ENCODE data around the gene SF3A2. TPM values are rescaled to one million over a fixed set of nuclear protein-coding genes. Genes with fewer than 3 reads are reported as not detected.

SF3A2 gene, protein sequence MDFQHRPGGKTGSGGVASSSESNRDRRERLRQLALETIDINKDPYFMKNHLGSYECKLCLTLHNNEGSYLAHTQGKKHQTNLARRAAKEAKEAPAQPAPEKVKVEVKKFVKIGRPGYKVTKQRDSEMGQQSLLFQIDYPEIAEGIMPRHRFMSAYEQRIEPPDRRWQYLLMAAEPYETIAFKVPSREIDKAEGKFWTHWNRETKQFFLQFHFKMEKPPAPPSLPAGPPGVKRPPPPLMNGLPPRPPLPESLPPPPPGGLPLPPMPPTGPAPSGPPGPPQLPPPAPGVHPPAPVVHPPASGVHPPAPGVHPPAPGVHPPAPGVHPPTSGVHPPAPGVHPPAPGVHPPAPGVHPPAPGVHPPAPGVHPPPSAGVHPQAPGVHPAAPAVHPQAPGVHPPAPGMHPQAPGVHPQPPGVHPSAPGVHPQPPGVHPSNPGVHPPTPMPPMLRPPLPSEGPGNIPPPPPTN
- total RNA-seq = 100 to 1,000 TPM; 149 to 162 TPM
- polyA plus RNA-seq = 10 to 100 TPM; 16.3 to 33.5 (median 26.0) TPM
- total RNA-seq = 39.0 to 59.5 (median 49.2) reads per million in 6 experiments

DNA sequence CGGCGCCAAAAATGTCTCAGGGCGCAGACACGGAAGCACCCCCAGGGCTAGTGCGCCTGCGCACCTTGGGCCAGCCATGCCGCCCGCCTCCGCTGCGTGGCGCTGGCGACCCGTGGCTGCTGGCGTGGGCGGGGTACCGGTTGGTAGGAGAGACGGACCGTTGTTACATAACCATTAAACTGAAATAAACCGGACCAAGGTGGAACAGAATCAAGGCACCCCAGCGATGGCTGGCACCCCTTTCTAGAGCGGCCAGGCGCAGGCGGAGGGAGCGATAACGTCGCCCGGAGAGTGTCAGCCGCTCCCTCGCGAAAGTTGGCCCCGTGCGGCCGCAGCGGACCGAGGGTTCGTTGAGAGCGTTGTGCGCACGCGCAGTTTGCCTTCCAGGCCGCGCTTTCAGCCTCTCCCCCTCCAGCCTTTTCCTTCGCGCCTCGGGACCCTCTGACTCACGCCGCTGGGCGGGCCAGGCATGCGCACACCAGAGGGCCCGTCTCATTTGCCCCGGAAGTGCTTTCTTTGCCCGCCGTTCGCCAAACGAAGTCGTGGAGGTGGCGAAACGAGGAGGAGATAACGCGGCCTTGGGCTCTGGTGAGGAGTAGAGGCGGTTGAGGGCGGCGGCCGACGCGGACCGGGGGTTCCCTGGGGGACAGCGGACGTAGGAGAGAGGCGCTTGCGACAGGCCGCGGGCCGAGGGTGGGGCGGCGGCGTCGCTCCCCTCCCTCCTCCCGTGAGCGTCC lies at the start of gene SF3A2, which contains the start of gene PLEKHJ1:
SF3A2 (plus strand) TSS at position 511 of the 737 bp plus-strand sequence. CDS start 6,595 bp downstream, outside the sequence.
PLEKHJ1 (minus strand) TSS at position 16 of the 737 bp plus-strand sequence. CDS start 81 bp downstream, outside the sequence.
- Mint-ChIP-seq H3K9me3 (no peaks in the 10 kb centered on the region), H3K27ac (peak within 1 kb of the TSS; percentile 96 to 100 (median 100)), H3K36me3 (peaks cover 3 to 30% (median 9%) of the 10 kb centered on the region in 3 donors)

DNA sequence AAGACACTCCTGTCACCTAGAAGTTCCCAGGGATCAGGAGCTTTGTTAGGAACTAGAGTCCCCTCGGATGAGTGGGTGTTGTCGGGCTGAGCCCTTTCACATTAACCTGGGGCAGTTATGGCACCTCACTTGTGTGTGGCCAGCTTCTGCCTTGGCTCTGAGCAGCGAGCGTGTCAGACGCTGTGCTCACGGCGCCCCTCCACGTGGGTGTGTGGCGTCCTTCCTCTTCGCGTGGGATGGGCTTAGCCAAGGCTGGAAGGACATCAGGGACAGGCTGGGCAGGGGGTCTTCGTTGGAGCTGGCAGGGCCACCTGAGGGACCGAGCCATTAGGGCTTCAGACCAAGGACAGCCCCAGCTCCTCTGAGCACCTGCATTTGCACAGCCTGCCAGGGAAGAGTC lies 49.5 kb upstream of the SF3A2 start:
- peak overlapping the region in 2 of 10 donors; percentile 19 to 34 for H3K27ac Mint-ChIP-seq
- peak overlapping the region in 1 of 10 donors; percentile 39 for H3K4me3 Mint-ChIP-seq

More for the DNA sequence above, at the start of gene SF3A2, which contains the start of gene PLEKHJ1:
- POLR2A ChIA-PET = interaction anchor here (0.6 to 13.1 kb wide), 16 partner anchors 10 to 749 kb away, joined by 3 to 262 read pairs (median 4); partner anchors contain the start of genes AMH, AP3D1, GADD45B and JSRP1
- peak; percentile 79 to 84 for ATAC-seq
- peak within 1 kb of the TSS; percentile 90 to 100 (median 99) for H3K4me3 Mint-ChIP-seq
- H3K4me1 Mint-ChIP-seq = peaks cover 38 to 67% (median 63%) of the 10 kb centered on the region in 4 donors
- H3K27me3 Mint-ChIP-seq = peaks cover 0 to 4% (median 0%) of the 10 kb centered on the region in 5 donors
- peak; percentile 97 to 100 (median 98) for DNase-seq

DNA sequence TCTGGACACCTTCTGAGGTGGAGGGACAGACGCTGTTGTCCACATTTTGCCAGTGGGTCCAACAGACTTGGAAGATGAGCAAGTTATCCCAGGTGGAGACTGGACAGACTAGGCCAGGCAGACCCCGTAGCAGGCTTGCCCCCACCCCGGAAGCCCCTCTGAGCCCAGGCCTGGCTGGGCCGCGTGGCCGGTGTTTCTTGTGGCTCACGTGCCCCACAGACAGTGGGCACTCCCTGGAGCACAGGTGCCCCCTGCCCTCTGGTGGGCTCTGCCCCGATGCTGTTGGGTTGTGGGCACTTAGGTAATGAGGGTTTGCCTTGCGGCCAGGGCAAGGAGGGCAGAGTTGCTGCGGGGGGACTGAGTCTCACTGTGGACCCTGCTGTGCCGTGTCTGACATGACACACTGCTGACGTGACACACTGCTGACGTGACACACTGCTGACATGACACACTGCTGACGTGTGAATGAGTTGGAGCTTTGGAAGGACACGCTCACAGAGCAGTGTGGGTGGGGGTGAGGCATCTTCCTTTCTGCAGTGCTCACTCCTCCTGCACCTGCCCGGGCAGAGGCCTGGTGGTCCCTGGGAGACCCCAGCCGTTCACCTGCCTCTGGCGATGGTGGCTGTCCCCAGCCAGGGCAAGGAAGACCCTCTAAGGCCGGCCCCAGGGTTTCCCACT lies 47.8 kb upstream of the SF3A2 start:
- Mint-ChIP-seq H3K27me3 (no peaks in the 10 kb centered on the region), H3K4me3 (no peak overlapping the region), H3K4me1 (peaks cover 0 to 23% (median 9%) of the 10 kb centered on the region in 4 donors), H3K27ac (no peak overlapping the region), H3K9me3 (no peaks in the 10 kb centered on the region), H3K36me3 (peaks cover 0 to 53% (median 2%) of the 10 kb centered on the region in 3 donors)
- ATAC-seq (no peak), DNase-seq (no peak)
- POLR2A ChIA-PET = no interaction called here

More for the DNA sequence above, 49.5 kb upstream of the SF3A2 start:
- peaks cover 0 to 55% (median 2%) of the 10 kb centered on the region in 3 donors for H3K36me3 Mint-ChIP-seq
- POLR2A ChIA-PET = interaction anchor here (0.6 kb wide), 1 partner anchor 931 kb away, joined by 4 read pairs; no protein-coding TSS in a partner anchor
- H3K4me1 Mint-ChIP-seq = peaks cover 0 to 31% (median 10%) of the 10 kb centered on the region in 4 donors
- no peak for ATAC-seq
- DNase-seq = no peak
- no peaks in the 10 kb centered on the region for H3K9me3 Mint-ChIP-seq
- H3K27me3 Mint-ChIP-seq = no peaks in the 10 kb centered on the region

DNA sequence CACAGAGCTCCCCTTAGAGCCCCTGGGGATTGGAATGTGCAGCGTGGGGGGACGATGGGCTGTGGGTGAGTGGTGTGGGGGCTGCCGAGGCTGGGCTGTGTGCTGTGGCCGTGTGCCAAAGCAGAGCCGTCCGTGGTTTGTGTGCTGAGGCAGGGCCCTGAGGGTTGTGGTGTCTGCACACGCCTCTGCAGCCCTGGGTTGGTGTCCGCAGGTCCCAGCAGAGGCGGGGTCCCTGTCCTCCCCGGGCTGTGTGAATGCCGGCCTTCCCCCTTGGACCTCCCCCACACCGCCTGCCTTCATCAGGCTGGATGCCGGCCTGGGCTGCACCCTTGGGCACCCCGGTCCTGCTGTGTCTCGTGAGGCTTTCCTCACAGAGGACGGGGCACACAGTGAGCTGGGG lies 46.7 kb upstream of the SF3A2 start:
- H3K36me3 Mint-ChIP-seq = peaks cover 0 to 48% (median 0%) of the 10 kb centered on the region in 3 donors

DNA sequence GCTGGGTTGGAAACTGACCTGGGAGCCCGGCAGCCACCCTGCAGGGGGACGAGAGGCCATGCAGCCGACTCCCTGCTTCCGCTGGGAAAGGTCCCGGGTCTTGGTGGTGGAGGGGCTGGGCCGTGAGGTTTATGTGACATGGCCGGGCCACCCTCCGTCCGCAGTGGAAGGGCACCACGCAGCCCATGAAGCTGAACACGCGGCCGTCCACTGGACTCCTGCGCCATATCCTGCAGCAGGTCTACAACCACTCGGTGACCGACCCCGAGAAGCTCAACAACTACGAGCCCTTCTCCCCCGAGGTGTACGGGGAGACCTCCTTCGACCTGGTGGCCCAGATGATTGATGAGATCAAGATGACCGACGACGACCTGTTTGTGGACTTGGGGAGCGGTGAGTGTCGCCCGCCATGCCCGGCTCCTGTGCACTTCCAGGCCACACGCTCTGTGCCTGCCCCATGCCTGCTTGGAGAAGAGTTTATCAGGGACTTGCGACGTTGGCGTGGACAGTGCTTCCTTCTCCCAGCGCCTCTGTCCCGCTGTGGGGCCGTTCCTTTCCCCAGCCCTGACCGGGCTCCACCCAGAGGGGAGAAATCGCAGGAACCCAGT lies 45.7 kb upstream of the SF3A2 start:
- Mint-ChIP-seq H3K4me3 (no peak overlapping the region), H3K27ac (no peak overlapping the region), H3K9me3 (no peaks in the 10 kb centered on the region), H3K4me1 (peaks cover 0 to 12% (median 2%) of the 10 kb centered on the region in 4 donors), H3K27me3 (no peaks in the 10 kb centered on the region), H3K36me3 (peaks cover 0 to 38% (median 0%) of the 10 kb centered on the region in 3 donors)
- DNase-seq = no peak
- POLR2A ChIA-PET = no interaction called here
- ATAC-seq = no peak

More for the DNA sequence above, 46.7 kb upstream of the SF3A2 start:
- Mint-ChIP-seq H3K27ac (no peak overlapping the region), H3K4me1 (peaks cover 0 to 17% (median 4%) of the 10 kb centered on the region in 4 donors), H3K4me3 (no peak overlapping the region), H3K27me3 (no peaks in the 10 kb centered on the region), H3K9me3 (no peaks in the 10 kb centered on the region)
- DNase-seq (no peak), ATAC-seq (no peak)
- POLR2A ChIA-PET = no interaction called here

DNA sequence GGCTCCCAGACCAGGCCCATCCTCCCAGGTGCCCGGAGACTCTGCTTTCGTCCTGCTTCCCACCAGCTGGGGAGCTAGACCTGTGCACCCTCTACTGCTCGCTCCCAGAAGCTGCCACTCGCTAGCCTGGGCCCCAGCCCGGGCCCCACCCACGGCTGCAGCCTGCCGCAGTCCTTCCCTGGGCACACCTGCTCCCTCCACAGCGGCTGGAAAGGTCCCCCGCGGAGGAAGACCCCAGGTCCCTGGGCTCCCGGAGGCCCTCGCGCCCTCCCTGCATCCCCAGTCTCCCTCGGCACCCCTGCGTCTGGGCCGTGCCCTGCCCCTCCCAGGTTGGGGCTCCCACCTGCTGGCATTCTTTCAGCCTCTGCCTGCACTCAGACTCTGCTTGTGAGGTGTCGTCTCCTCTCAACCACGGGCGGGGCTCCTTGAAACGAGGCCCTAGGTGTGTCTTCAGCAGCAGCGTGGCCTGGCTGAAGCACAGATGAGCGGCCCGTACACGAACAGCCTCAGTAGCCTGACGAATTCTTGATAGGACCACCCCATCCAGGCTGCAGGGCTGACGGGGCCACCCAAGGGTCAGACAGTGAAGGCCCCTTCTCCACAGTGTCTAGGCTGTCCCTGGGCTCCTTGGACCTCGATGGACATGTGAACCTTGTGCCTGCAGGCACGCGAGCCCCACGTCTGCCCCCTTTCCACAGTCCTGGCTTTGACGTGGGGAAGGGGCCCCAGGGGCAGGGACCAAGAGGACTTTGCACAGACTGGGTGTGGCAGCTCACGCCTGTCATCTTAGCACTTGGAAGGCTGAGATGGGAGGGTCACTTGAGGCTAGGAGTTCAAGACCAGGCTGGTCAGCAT lies 44.9 kb upstream of the SF3A2 start:
- H3K4me1 Mint-ChIP-seq = peaks cover 0 to 12% (median 2%) of the 10 kb centered on the region in 4 donors
- H3K27ac Mint-ChIP-seq = no peak overlapping the region
- DNase-seq (no peak), ATAC-seq (no peak)
- POLR2A ChIA-PET = no interaction called here
- no peak overlapping the region for H3K4me3 Mint-ChIP-seq
- peaks cover 0 to 32% (median 0%) of the 10 kb centered on the region in 3 donors for H3K36me3 Mint-ChIP-seq
- H3K27me3 Mint-ChIP-seq = no peaks in the 10 kb centered on the region
- no peaks in the 10 kb centered on the region for H3K9me3 Mint-ChIP-seq

DNA sequence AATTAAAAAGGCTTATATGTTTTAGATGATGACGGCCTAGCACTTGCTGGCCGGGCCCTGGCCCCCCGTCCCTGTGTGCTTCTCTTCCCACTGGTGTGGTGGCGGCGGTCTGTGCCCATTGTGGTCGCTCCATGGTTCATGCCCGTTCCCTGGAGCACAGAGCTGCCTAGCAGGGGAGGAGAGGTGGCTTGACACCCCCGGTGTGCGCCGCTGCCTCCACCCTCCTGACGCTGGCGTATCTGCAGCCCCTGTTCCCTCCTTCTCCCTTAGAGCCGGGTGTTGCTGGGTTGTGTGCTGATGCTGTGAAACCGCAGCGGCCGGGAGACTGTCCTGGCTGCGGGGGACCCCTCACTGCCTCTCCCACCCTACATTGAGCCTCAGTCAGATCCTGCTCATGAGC lies 43.8 kb upstream of the SF3A2 start:
- no peak overlapping the region for H3K27ac Mint-ChIP-seq
- ATAC-seq = no peak
- no peak for DNase-seq
- POLR2A ChIA-PET = interaction anchor here (0.5 kb wide), 1 partner anchor 173 kb away, joined by 8 read pairs; no protein-coding TSS in a partner anchor
- no peaks in the 10 kb centered on the region for H3K9me3 Mint-ChIP-seq
- peaks cover 0 to 34% (median 0%) of the 10 kb centered on the region in 3 donors for H3K36me3 Mint-ChIP-seq
- no peak overlapping the region for H3K4me3 Mint-ChIP-seq
- H3K4me1 Mint-ChIP-seq = peaks cover 3 to 7% (median 5%) of the 10 kb centered on the region in 4 donors
- no peaks in the 10 kb centered on the region for H3K27me3 Mint-ChIP-seq

DNA sequence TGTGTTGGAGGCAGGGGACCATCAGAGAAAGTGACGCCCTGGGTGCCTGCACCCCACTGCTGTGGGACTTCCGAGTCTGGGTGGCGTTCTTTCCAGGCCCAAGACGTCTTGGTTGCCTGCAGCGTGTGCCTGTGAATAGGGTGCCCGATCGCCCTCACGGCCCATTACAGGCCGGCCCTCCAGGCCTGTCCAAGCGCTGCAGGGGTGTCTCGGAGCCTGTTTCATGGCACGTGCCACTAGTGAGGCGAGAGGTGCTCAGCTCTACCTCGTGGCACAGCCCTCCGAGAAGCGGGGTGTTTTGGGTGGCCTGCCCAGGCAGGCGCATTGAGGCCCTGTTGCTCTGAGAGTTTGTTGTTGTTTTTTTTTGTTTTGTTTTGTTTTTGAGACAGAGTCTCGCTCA lies 42.8 kb upstream of the SF3A2 start:
- Mint-ChIP-seq H3K36me3 (peaks cover 0 to 36% (median 0%) of the 10 kb centered on the region in 3 donors), H3K9me3 (no peaks in the 10 kb centered on the region), H3K4me1 (peaks cover 3 to 5% (median 4%) of the 10 kb centered on the region in 4 donors), H3K27ac (no peak overlapping the region), H3K4me3 (no peak overlapping the region), H3K27me3 (no peaks in the 10 kb centered on the region)
- ATAC-seq (no peak), DNase-seq (no peak)
- POLR2A ChIA-PET = no interaction called here

DNA sequence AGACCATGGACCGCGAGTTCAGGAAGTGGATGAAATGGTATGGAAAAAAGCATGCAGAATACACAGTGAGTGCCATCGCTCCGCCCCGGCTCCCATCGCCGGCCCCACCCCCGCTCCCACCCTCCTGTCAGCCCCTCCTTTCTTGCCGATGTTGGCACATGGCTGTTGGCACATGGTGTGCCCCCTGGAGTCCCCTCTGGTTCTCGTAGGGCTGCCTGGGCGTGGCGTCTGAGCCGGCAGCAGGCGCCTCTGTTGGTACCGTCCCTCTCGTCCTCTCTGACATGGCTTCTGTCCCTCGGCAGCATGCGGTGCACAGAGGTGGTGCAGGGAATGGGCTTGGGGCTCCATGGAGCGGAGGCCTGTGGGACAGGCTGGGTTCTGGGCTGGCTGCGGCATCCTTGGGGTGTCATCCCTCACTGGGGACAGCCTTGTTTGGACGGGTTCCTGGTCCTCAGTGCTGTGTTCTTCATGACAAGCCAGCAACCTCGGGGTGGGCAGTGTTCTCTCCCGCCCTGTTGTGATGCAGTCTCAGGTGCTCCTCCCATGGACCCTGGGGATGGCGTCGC lies 42.0 kb upstream of the SF3A2 start:
- Mint-ChIP-seq H3K27me3 (no peaks in the 10 kb centered on the region), H3K27ac (no peak overlapping the region), H3K4me3 (no peak overlapping the region), H3K36me3 (peaks cover 0 to 36% (median 0%) of the 10 kb centered on the region in 3 donors), H3K9me3 (no peaks in the 10 kb centered on the region), H3K4me1 (peaks cover 4 to 7% (median 5%) of the 10 kb centered on the region in 4 donors)
- POLR2A ChIA-PET = no interaction called here
- DNase-seq = no peak
- no peak for ATAC-seq

DNA sequence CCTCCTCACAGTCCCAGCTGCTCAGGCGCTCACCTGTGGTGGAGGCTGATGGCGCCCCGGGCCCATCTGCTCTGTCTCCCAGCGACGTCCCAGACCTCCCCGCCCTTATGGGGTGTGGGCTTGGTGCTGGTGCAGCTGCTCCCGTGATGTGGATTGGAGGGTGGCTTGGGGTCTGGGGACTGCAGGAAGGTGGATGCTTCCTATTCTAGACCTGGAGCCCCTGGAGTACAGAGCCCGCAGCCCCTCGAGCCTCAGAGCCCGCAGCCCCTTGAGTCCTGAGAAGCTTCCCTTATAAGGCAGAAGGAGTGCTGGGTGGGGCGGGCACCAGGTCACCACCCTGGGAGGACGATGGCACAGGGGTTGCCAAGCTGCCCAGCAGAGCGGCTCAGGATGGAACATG lies 41.3 kb upstream of the SF3A2 start:
- H3K4me3 Mint-ChIP-seq = no peak overlapping the region

More for the DNA sequence above, 41.3 kb upstream of the SF3A2 start:
- no peaks in the 10 kb centered on the region for H3K9me3 Mint-ChIP-seq
- peaks cover 0 to 36% (median 0%) of the 10 kb centered on the region in 3 donors for H3K36me3 Mint-ChIP-seq
- ATAC-seq = no peak
- peaks cover 4 to 7% (median 5%) of the 10 kb centered on the region in 4 donors for H3K4me1 Mint-ChIP-seq
- H3K27ac Mint-ChIP-seq = no peak overlapping the region
- H3K27me3 Mint-ChIP-seq = no peaks in the 10 kb centered on the region
- no peak for DNase-seq
- POLR2A ChIA-PET = interaction anchor here (0.5 kb wide), 1 partner anchor 23 kb away, joined by 3 read pairs; no protein-coding TSS in a partner anchor

Measured in naive thymus-derived CD8-positive, alpha-beta T cell (primary cell).